Endodermal cell (in vitro differentiated cells): ENCODE results near the gene SH3PXD2A. TPM values are rescaled to one million over a fixed set of nuclear protein-coding genes. Genes with fewer than 3 reads are reported as not detected.

Experiments used
- DNase-seq: peaks from one replicate; pipeline ENCODE4 v3.0.0-alpha.2; 2017
- H3K27ac ChIP-seq: 2 replicates; pipeline ENCODE4 v1.5.1; 2013; ENCODE audit warnings: mild to moderate bottlenecking, low read depth, low read length, moderate library complexity
- H3K27me3 ChIP-seq: 2 replicates; pipeline ENCODE4 v1.6.1; 2013; ENCODE audit warnings: mild to moderate bottlenecking, low read length, moderate library complexity; ENCODE audit not compliant: insufficient read depth, control insufficient read depth, poor library complexity, severe bottlenecking
- H3K36me3 ChIP-seq: 2 replicates; pipeline ENCODE4 v1.7.0; 2013; ENCODE audit warnings: mild to moderate bottlenecking, low read length, moderate library complexity; ENCODE audit not compliant: control insufficient read depth, insufficient read depth
- H3K4me1 ChIP-seq: one replicate; pipeline ENCODE4 v1.7.0; 2013; ENCODE audit warnings: low read length; ENCODE audit not compliant: control insufficient read depth, insufficient read depth
- H3K4me3 ChIP-seq: 2 replicates; pipeline ENCODE4 v1.5.1; 2013; ENCODE audit warnings: mild to moderate bottlenecking, low read length, moderate library complexity
- H3K9ac ChIP-seq: 2 replicates; pipeline ENCODE4 v1.6.1; 2013; ENCODE audit warnings: mild to moderate bottlenecking, low read length, moderate library complexity; ENCODE audit not compliant: poor library complexity, severe bottlenecking; ENCODE audit errors: extremely low read depth
- H3K9me3 ChIP-seq: 2 replicates; pipeline ENCODE4 v1.6.1; 2013; ENCODE audit warnings: mild to moderate bottlenecking, low read length, moderate library complexity; ENCODE audit not compliant: control insufficient read depth
- H3K27ac Mint-ChIP-seq: 2 replicates; pipeline ENCODE4 v1.8.0; 2020; ENCODE audit warnings: mixed read lengths
- H3K27me3 Mint-ChIP-seq: 2 replicates; pipeline ENCODE4 v1.8.0; 2021; ENCODE audit warnings: mild to moderate bottlenecking, mixed read lengths; ENCODE audit not compliant: insufficient read depth
- H3K36me3 Mint-ChIP-seq: 2 replicates; pipeline ENCODE4 v1.8.0; 2020; ENCODE audit warnings: low read depth, mixed read lengths
- H3K4me1 Mint-ChIP-seq: 2 replicates; pipeline ENCODE4 v1.8.0; 2020; ENCODE audit warnings: mixed read lengths
- H3K4me3 Mint-ChIP-seq: 2 replicates; pipeline ENCODE4 v1.8.0; 2020; ENCODE audit warnings: mild to moderate bottlenecking, moderate library complexity, mixed read lengths
- H3K9me3 Mint-ChIP-seq: 2 replicates; pipeline ENCODE4 v1.8.0; 2020; ENCODE audit warnings: mild to moderate bottlenecking, mixed read lengths
- CTCF ChIP-seq: fragments of 200-600 bp; sonication (generic); conservative IDR thresholded peaks from 2 replicates; pipeline ENCODE4 v1.5.0; 2021; ENCODE audit warnings: antibody characterized with exemption, mild to moderate bottlenecking
- WGBS, 2 experiments: methylation state at CpG; one replicate each; pipeline versions ENCODE4 v1.1.5 to v1.1.7; 2013; ENCODE audit warnings: missing lambda C conversion rate in 2 of 2, mixed read lengths in 1 of 2; ENCODE audit not compliant: insufficient coverage in 1 of 2, insufficient read length in 1 of 2; 5-methylcytosine and 5-hydroxymethylcytosine counted together
- total RNA-seq, 2 donors: library from RNA; stranded (reverse); fragmentation: NEBNext Ultra II Directional in 1 of 2; extraction: Animal tissue kit (Norgen Biotek cat#: 25700) in 1 of 2; gene quantifications; 2 replicates in 1 of 2; 3 replicates in 1 of 2; pipeline ENCODE4 v1.2.1, GENCODE V29; 2021

Gene SH3PXD2A
- total RNA-seq, 2 donors from 2014 or later: 15.7 to 22.6 TPM

GRCh38 chr10:103584216-103585010 lies 271.0 kb downstream of the SH3PXD2A start:
- no peak overlapping the region for H3K4me3 Mint-ChIP-seq
- H3K9ac ChIP-seq: no peak overlapping the region
- no peak overlapping the region for H3K27ac Mint-ChIP-seq
- H3K36me3 ChIP-seq: no peaks in the 10 kb centered on the region
- no peaks in the 10 kb centered on the region for H3K27me3 ChIP-seq
- no peak for DNase-seq
- no peak for TF ChIP-seq CTCF
- H3K9me3 ChIP-seq: no peaks in the 10 kb centered on the region
- 83 to 87% methylated on average over 94 to 111 of the region's 111 CpGs for WGBS, 2 experiments
- H3K9me3 Mint-ChIP-seq: peaks cover 11% of the 10 kb centered on the region
- no peak overlapping the region for H3K4me3 ChIP-seq
- H3K36me3 Mint-ChIP-seq: no peaks in the 10 kb centered on the region
- H3K27ac ChIP-seq: no peak overlapping the region
- H3K4me1 ChIP-seq: no peaks in the 10 kb centered on the region
- peaks cover 34% of the 10 kb centered on the region for H3K27me3 Mint-ChIP-seq
- H3K4me1 Mint-ChIP-seq: peaks cover 3% of the 10 kb centered on the region

GRCh38 chr10:103583871-103584215 lies 271.5 kb downstream of the SH3PXD2A start:
- Mint-ChIP-seq H3K4me3 (no peak overlapping the region), H3K4me1 (peaks cover 7% of the 10 kb centered on the region), H3K27me3 (peaks cover 34% of the 10 kb centered on the region), H3K27ac (no peak overlapping the region), H3K9me3 (peaks cover 11% of the 10 kb centered on the region), H3K36me3 (no peaks in the 10 kb centered on the region)
- no peak for DNase-seq
- H3K27me3 ChIP-seq: no peaks in the 10 kb centered on the region
- H3K9ac ChIP-seq: no peak overlapping the region
- TF ChIP-seq CTCF: no peak
- H3K9me3 ChIP-seq: no peaks in the 10 kb centered on the region
- no peaks in the 10 kb centered on the region for H3K36me3 ChIP-seq
- H3K27ac ChIP-seq: no peak overlapping the region
- H3K4me1 ChIP-seq: peaks cover under 1% of the 10 kb centered on the region
- H3K4me3 ChIP-seq: no peak overlapping the region
- WGBS, 2 experiments: 92 to 95% methylated on average over 8 of the region's 8 CpGs

- Mint-ChIP-seq H3K36me3 (no peaks in the 10 kb centered on the region), H3K4me3 (no peak overlapping the region), H3K9me3 (peaks cover 10% of the 10 kb centered on the region), H3K27ac (no peak overlapping the region), H3K4me1 (peaks cover 13% of the 10 kb centered on the region), H3K27me3 (peaks cover 34% of the 10 kb centered on the region)
- Histone ChIP-seq H3K9ac (no peak overlapping the region), H3K4me1 (peaks cover 4% of the 10 kb centered on the region), H3K36me3 (no peaks in the 10 kb centered on the region), H3K27me3 (no peaks in the 10 kb centered on the region), H3K4me3 (no peak overlapping the region), H3K27ac (no peak overlapping the region), H3K9me3 (no peaks in the 10 kb centered on the region)
- DNase-seq: no peak
- no peak for TF ChIP-seq CTCF
- WGBS, 2 experiments: 88 to 97% methylated on average over 10 to 13 of the region's 13 CpGs
Measured at GRCh38 chr10:103582331-103583123, 272.8 kb downstream of the SH3PXD2A start.
